Measurements from ENCODE around the gene CRIM1. TPM values are rescaled to one million over a fixed set of nuclear protein-coding genes. Genes with fewer than 3 reads are reported as not detected.
A peak's percentile ranks its signal among the peaks of the same experiment; 100 is the strongest.

Gene CRIM1
- total RNA-seq, 1 donor from 2014 or later = 7.1 TPM

DNA sequence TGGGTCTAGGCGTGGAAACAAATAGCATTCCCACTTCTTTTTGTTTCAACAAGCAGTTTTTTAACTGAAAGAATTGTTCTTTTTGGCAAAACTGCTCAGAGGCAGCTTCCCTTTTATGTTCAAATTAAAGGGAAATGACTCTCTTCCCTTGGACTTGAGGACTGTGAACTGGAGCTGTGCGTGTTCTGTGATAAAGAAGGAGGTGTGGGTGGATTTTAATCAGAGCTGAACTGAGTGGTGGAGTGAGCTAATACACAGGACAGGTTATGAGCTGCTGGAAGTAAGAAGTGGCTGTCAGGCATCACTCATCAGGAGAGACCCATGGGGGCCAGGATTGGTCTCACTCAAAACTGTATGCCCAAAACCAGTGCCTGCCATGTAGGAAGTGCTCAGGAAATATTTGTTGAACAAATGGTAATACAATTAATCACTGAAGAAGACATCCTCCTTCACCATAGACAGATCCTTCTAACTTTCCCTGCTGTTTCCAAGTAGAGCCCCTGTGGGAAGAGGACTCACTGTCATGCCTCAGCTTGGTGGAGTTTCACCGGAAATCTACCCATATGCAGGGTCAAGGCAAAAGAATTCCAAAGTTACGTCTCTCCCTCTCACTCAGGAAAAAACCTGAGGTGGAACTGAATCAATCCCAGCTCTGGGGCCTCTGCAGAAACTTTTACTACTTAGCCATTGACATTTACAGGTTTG, 186.5 kb downstream of the CRIM1 start:
- ATAC-seq = peak; percentile 33
- no peak for DNase-seq (ENCODE audit: low spot score)

DNA sequence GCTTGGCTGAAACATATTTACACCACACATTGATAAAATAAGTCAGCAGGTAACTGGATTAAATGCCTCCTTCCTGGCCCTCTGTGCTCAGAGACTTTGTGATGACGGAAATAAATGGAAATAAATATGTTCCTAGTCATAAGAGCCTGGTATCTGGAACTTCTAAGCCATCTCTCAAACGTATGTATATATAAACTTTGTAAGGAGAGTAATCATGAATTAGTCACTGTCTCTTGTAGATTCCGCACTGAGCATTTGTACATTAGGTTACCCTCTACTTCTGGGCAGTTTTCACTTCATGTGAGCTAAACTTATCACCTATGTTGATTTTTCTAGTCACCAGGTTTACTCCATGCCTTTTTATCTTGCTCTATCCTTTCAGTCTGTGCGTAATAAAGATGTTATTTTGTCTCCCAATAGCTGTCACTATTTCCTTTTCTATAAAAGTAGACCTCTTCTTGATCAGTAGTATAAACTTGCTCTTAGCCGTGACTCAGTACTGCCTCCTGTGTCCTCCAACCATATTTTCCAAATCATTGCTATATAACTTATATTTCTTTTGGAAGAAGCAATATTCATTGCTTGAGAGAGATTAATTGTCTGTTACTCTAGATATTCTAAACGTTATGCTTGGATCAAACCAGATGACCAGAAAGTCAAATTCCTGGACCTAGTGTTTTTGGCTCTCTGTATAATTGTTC, 189.2 kb downstream of the CRIM1 start:
- DNase-seq (ENCODE audit: low spot score) (no peak), ATAC-seq (no peak)

GRCh38 chr2:36545871-36546416, 190.4 kb downstream of the CRIM1 start:
- ATAC-seq (no peak), DNase-seq (ENCODE audit: low spot score) (no peak)

DNA sequence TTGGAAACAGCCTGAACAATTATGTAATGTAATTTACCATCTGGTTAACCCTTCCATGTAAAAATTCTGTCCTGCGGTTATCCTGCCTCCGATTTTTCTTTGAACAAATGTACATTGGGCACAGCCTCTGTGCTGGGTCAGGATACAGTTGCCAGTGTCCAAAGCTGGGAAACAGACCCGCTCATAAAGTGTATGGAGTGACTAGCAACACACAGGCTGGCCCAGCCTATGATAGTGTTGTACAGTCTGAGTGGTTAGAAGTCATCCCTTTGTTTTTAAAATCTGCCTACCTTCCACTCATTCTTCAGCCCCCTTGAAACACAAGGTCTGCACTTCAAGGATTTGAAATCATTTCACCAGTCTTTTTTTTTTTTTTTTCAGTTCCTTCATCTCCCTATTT, 192.3 kb downstream of the CRIM1 start:
- ATAC-seq = no peak
- no peak for DNase-seq (ENCODE audit: low spot score)

DNA sequence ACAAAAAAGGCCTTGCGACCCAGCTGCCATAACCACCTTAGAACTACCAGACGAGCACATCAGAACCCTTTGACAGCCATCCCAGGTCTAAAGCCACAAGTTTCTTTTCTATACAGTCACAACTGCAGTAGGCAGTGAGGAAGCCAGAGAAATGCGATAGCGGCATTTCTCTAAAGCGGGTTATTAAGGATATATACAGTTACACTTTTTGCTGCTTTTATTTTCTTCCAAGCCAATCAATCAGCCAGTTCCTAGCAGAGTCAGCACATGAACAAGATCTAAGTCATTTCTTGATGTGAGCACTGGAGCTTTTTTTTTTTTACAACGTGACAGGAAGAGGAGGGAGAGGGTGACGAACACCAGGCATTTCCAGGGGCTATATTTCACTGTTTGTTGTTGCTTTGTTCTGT, 193.6 kb downstream of the CRIM1 start:
- no peak for ATAC-seq
- no peak for DNase-seq (ENCODE audit: low spot score)

GRCh38 chr2:36550006-36550405, 194.4 kb downstream of the CRIM1 start:
- no peak for ATAC-seq
- no peak for DNase-seq (ENCODE audit: low spot score)

GRCh38 chr2:36553683-36554082, 198.1 kb downstream of the CRIM1 start:
- ATAC-seq = peak; percentile 31
- DNase-seq (ENCODE audit: low spot score) = no peak

- no peak for ATAC-seq
- no peak for DNase-seq (ENCODE audit: low spot score)
Observed at GRCh38 chr2:36554531-36554930, 199.0 kb downstream of the CRIM1 start.

DNA sequence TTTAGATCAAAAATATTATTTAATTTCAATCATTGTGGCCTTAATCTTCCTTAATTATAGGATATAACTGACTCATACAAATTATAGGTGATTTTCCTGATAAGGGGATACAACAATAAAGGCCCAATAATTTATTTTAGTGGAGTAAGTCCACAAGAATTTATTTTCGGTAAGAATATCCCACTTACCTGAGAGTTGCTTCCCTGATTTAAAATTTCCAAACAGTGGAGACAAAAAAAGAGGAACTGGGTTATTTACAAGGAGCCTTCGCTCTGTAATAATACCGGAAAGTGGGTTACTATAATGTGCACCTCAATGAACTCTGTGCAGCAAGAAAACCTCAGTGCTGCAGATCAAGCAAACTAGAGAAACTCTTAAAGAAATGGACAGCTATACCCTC, 200.2 kb downstream of the CRIM1 start:
- ATAC-seq (no peak), DNase-seq (ENCODE audit: low spot score) (no peak)

DNA sequence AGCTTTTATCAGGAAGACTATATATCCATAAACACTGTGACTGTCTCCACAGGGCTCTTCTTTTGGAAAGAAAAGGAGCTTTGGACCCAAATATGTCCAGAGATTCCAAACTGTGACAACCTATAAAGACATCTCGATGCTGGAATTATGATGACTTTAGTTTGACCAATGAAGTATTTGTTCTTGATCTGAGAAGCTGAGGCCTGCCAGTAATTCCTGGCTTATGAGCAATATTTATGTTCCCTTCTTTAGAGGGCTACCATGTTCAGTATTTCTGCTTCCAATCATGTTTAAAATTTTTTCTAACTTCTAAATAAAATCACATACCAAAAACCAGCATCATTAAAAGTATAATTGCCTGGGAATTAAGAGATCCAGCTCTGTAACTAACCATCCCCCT, 201.3 kb downstream of the CRIM1 start:
- ATAC-seq (no peak), DNase-seq (ENCODE audit: low spot score) (no peak)

DNA sequence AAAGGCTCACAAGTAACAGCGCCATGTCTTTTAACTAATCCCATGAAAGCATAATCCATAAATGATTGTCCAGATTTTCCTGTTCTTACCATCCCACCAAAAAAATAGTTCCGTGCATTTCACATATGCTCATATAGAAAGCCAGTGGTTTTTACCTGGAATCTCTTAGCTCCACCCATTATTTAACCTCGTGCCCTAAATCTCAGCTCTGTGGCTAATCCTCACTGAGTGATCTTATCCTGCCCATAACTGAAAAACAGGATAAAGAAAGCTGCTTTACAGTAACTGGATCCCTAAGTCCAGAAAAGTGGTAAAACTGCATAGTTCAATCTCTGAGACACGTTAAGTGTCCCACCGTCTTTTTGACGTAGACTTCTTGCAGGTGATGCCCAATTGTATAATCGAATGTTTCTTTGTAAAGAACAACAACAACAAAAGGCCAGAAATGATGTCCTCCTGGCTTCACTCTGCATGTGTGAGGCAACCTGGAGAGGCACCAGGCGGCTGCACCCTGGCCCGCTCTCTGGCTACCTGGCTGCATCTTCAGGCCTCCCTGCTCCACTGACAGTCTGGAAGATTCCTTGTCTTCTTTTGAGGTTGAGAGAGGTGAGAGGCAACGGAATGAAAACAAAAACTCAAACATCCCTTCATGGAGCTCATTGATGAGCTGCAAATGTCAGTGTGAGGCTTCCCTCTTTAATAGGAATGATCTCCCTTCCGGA, 203.8 kb downstream of the CRIM1 start:
- DNase-seq (ENCODE audit: low spot score) = no peak
- ATAC-seq = no peak

DNA sequence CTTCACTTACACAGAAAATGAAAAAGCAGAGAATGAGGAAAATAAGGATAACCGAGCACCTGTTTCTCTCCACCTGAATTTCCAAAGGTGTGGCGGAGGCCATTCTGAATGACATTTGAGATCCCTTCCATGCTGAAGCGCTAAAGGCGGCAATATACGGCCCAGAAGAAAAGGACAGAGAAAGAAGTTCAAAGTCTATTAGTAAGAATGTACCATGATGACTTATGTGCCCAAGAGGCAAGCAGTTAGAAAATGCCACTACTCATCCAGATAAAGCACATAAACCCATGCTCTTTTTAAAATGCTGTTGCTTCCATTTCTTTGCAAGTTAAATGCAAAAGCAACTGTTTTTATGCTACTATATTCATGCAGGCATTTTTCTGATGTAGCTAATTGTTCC, 205.1 kb downstream of the CRIM1 start:
- DNase-seq (ENCODE audit: low spot score) (no peak), ATAC-seq (no peak)

- ATAC-seq = no peak
- DNase-seq (ENCODE audit: low spot score) = no peak
Observed at GRCh38 chr2:36561237-36561944, 205.8 kb downstream of the CRIM1 start.

GRCh38 chr2:36562240-36562639, 206.7 kb downstream of the CRIM1 start:
- ATAC-seq (no peak), DNase-seq (ENCODE audit: low spot score) (no peak)

DNA sequence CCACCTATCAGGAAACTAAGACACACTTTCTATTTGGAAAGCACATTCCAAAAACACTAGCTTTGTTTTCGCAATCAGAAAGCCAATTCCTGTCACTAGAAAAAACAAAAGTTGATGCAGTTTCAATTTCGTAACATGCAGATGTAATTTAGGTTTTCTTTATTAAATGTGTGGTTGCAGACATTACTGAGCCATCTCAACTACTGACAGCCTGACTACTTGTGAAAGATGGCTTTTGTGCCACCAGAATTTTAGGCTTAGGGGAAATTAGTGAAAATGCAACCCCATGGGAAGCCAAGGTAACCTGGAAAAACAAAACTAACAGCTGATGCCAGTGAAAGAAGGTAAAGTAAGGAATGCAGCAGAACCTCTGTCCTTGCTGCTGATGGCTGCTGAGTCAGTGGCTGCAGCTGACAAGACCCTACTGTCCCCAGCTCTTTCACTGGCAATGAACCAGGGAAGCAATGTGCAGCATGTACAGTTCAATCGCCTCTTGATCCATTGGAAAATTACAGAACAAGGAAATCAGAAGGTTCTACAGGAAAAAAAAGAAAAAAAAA, 207.5 kb downstream of the CRIM1 start:
- DNase-seq (ENCODE audit: low spot score) (no peak), ATAC-seq (peak; percentile 51)

DNA sequence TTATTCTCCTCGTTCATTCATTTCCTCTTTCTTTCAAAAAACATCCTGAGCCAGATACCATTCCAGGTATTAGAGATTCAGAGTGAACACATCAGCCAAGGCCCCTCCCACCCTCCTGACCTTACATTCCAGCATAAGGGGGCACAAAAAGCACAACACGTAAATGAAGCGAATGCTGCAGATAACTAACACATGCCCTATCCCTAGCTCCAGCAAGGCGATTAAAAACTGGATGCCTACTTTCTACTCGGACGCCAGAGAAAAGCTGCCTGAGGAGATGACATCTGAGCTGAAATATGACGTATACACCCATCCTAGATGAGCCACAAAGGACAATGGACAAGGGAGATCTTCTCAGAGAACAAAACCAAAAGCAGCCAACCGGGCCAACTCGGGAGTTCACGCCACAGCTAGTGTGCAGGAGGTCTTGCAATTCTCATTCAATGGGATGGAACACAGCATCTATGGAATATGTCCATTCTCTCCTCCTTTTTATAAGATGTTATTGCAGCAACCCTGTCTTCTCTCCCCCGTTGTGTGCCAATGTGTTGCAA, 208.9 kb downstream of the CRIM1 start:
- DNase-seq (ENCODE audit: low spot score) = no peak
- ATAC-seq = no peak

DNA sequence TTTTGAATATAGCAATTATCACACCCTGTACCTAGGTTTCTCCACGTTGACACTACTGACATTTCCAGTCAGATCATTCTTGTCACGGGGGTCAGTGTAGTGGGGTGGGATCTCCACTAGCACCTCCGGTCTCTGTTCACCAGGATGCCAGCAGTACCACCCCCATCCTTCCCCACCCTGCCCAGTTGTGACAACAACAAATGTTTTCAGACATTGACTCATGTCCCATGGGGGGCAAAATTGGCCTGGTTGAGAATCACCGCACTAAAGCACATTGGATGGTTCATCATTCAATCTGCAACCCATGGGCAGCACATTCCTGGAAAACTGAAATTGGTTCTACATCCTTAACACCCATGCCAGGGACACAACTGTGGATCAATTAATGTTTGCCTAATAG, 210.1 kb downstream of the CRIM1 start:
- ATAC-seq (no peak), DNase-seq (ENCODE audit: low spot score) (no peak)

GRCh38 chr2:36566887-36567286, 211.3 kb downstream of the CRIM1 start:
- DNase-seq (ENCODE audit: low spot score) (no peak), ATAC-seq (no peak)

DNA sequence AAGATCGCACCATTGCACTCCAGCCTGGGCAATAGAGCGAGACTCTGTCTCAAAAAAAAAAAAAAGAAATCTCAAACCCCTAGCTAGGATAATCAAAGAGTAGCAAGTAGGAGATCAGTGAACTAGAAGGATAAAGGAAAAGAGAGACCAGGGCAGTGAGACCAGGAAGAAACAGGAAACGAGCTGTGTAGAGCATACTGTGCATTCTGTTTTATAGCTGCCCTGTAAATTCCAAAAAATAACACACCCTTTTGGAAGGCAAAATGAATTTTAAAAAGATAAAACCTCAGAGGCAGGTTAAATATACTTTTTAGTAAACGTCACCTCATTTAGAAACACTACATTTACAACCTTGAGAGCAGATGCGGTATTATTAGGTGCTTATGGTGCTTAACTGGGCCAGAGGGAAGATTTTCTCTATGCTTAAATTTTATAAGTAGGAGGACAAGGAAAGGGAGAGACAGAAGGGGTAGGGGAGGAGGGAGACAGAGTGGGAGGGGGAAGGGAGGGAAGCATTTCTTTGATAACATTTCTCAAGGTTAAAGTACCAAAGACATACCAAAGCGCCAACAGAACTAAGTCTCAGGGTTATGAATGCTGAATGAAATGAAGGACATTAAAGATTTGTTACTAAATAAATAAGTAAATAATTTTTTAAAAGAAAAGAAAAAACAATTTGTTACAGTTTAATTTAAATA, 212.3 kb downstream of the CRIM1 start:
- ATAC-seq (no peak), DNase-seq (ENCODE audit: low spot score) (no peak)
